ENCODE data around the gene GBE1. TPM values are rescaled to one million over a fixed set of nuclear protein-coding genes. Genes with fewer than 3 reads are reported as not detected.

The GBE1 gene
- total RNA-seq, 3 donors from 2014 or later, result 34.4 to 148 (median 49.8) TPM

- no peaks in the 10 kb centered on the region for H3K4me1 ChIP-seq
- intact Hi-C loops (cut with DNase I; ENCODE audit: low total_unique reads), result no loop called here
- no peaks in the 10 kb centered on the region for H3K36me3 ChIP-seq
- no peak for DNase-seq (ENCODE audit: low spot score in 2 of 2)
- no peaks in the 10 kb centered on the region for H3K9me3 ChIP-seq
- H3K27me3 ChIP-seq, result no peaks in the 10 kb centered on the region
- no peak for TF ChIP-seq POLR2A (IDR thresholded peaks at IDR 0.05)
- no peak for TF ChIP-seq CTCF (IDR thresholded peaks at IDR 0.05)
- TF ChIP-seq POLR2AphosphoS5 (IDR thresholded peaks at IDR 0.05), result no peak
- H3K4me3 ChIP-seq, result no peak overlapping the region
- no peak overlapping the region for H3K27ac ChIP-seq
Measured at GRCh38 chr3:81789691-81790090, 28.2 kb upstream of the GBE1 start.

- intact Hi-C loops (cut with DNase I; ENCODE audit: low total_unique reads), result no loop called here
- Histone ChIP-seq H3K36me3 (no peaks in the 10 kb centered on the region), H3K4me1 (no peaks in the 10 kb centered on the region), H3K27ac (no peak overlapping the region), H3K4me3 (no peak overlapping the region), H3K9me3 (no peaks in the 10 kb centered on the region), H3K27me3 (no peaks in the 10 kb centered on the region)
- TF ChIP-seq POLR2A (IDR thresholded peaks at IDR 0.05), result no peak
- TF ChIP-seq CTCF (IDR thresholded peaks at IDR 0.05), result no peak
- TF ChIP-seq POLR2AphosphoS5 (IDR thresholded peaks at IDR 0.05), result no peak
- no peak for DNase-seq (ENCODE audit: low spot score in 2 of 2)
Measured at GRCh38 chr3:81788610-81789009, 27.2 kb upstream of the GBE1 start.

- H3K4me3 ChIP-seq, result no peak overlapping the region
- H3K27ac ChIP-seq, result no peak overlapping the region
- H3K9me3 ChIP-seq, result no peaks in the 10 kb centered on the region
- DNase-seq (ENCODE audit: low spot score in 2 of 2), result no peak
- no peaks in the 10 kb centered on the region for H3K36me3 ChIP-seq
- intact Hi-C loops (cut with DNase I; ENCODE audit: low total_unique reads), result no loop called here
- no peaks in the 10 kb centered on the region for H3K4me1 ChIP-seq
- no peaks in the 10 kb centered on the region for H3K27me3 ChIP-seq
- TF ChIP-seq POLR2A (IDR thresholded peaks at IDR 0.05) (no peak), POLR2AphosphoS5 (IDR thresholded peaks at IDR 0.05) (no peak), CTCF (IDR thresholded peaks at IDR 0.05) (no peak)
Measured at GRCh38 chr3:81788044-81788443, 26.6 kb upstream of the GBE1 start.

GRCh38 chr3:81782585-81782984, 21.1 kb upstream of the GBE1 start:
- H3K9me3 ChIP-seq, result no peaks in the 10 kb centered on the region
- no peak overlapping the region for H3K27ac ChIP-seq
- intact Hi-C loops (cut with DNase I; ENCODE audit: low total_unique reads), result no loop called here
- TF ChIP-seq POLR2A (IDR thresholded peaks at IDR 0.05) (no peak), POLR2AphosphoS5 (IDR thresholded peaks at IDR 0.05) (no peak), CTCF (IDR thresholded peaks at IDR 0.05) (no peak)
- no peaks in the 10 kb centered on the region for H3K4me1 ChIP-seq
- H3K4me3 ChIP-seq, result no peak overlapping the region
- no peaks in the 10 kb centered on the region for H3K36me3 ChIP-seq
- no peaks in the 10 kb centered on the region for H3K27me3 ChIP-seq
- DNase-seq (ENCODE audit: low spot score in 2 of 2), result no peak

GRCh38 chr3:81778678-81779182, 17.3 kb upstream of the GBE1 start:
- no peaks in the 10 kb centered on the region for H3K36me3 ChIP-seq
- intact Hi-C loops (cut with DNase I; ENCODE audit: low total_unique reads), result no loop called here
- H3K4me3 ChIP-seq, result no peak overlapping the region
- no peaks in the 10 kb centered on the region for H3K9me3 ChIP-seq
- H3K27me3 ChIP-seq, result no peaks in the 10 kb centered on the region
- H3K27ac ChIP-seq, result no peak overlapping the region
- no peaks in the 10 kb centered on the region for H3K4me1 ChIP-seq
- no peak for TF ChIP-seq POLR2AphosphoS5 (IDR thresholded peaks at IDR 0.05)
- TF ChIP-seq POLR2A (IDR thresholded peaks at IDR 0.05), result no peak
- TF ChIP-seq CTCF (IDR thresholded peaks at IDR 0.05), result no peak
- no peak for DNase-seq (ENCODE audit: low spot score in 2 of 2)

Measured in breast epithelium (tissue), 4 donors.